Activated CD8-positive, alpha-beta T cell treated with anti-CD3 and anti-CD28 coated beads for 36 hours (primary cell): ENCODE measurements around the gene PRPF18. TPM values are rescaled to one million over a fixed set of nuclear protein-coding genes. Genes with fewer than 3 reads are reported as not detected.

Source experiments
- ATAC-seq: fragments of 200-7000 bp; cut with Tn5 transposase; one replicate; pipeline ENCODE4 v1.10.0; 2021; ENCODE audit warnings: mild to moderate bottlenecking, moderate library complexity
- CTCF ChIA-PET: fragments of 350-600 bp; sonication (Branson Sonifier 250); formaldehyde crosslinking; loops from one replicate; lab custom pipeline; 2021; ENCODE audit warnings: antibody characterized with exemption; lab: Charles Lee
- POLR2A ChIA-PET: fragments of 350-600 bp; sonication (Branson Sonifier 250); formaldehyde crosslinking; loops from one replicate; lab custom pipeline; 2021; ENCODE audit warnings: antibody characterized with exemption; lab: Charles Lee
- DNase-seq: peaks from one replicate; pipeline ENCODE4 v3.0.0-alpha.2; 2020
- H3K27ac Mint-ChIP-seq: one replicate; pipeline ENCODE4 v1.8.0; 2021; ENCODE audit warnings: mild to moderate bottlenecking, mixed read lengths
- H3K27me3 Mint-ChIP-seq: one replicate; pipeline ENCODE4 v1.8.0; 2021; ENCODE audit warnings: mixed read lengths
- H3K36me3 Mint-ChIP-seq: one replicate; pipeline ENCODE4 v1.8.0; 2021; ENCODE audit warnings: low read depth, mixed read lengths
- H3K4me1 Mint-ChIP-seq: one replicate; pipeline ENCODE4 v1.8.0; 2021; ENCODE audit warnings: low read depth, mixed read lengths
- H3K4me3 Mint-ChIP-seq: one replicate; pipeline ENCODE4 v1.8.0; 2021; ENCODE audit warnings: mild to moderate bottlenecking, moderate library complexity, mixed read lengths
- H3K9me3 Mint-ChIP-seq: one replicate; pipeline ENCODE4 v1.8.0; 2021; ENCODE audit warnings: mixed read lengths
- intact Hi-C: fragments of 100-400 bp; cut with micrococcal nuclease; formaldehyde crosslinking; loops from one replicate; pipeline ENCODE4 v1.10.0; 2022
- total RNA-seq, 2 experiments: library from RNA; stranded (reverse); gene quantifications; one replicate each; pipeline ENCODE4 v1.2.3, GENCODE V29; 2021
- TF ChIP-seq, protein P1 (sequence below): fragments of 200-600 bp; IDR thresholded peaks from one replicate; pipeline ENCODE4 v1.8.0; 2022; ENCODE audit warnings: antibody characterized with exemption, mild to moderate bottlenecking

PRPF18 gene
- total RNA-seq, 2 experiments from 2014 or later, result 17.9 to 18.4 TPM

- Mint-ChIP-seq H3K27me3 (peaks cover 3% of the 10 kb centered on the region), H3K36me3 (no peaks in the 10 kb centered on the region), H3K4me1 (peaks cover 34% of the 10 kb centered on the region), H3K9me3 (no peaks in the 10 kb centered on the region), H3K4me3 (no peak overlapping the region), H3K27ac (no peak overlapping the region)
- DNase-seq, result no peak
- ATAC-seq, result no peak
- TF ChIP-seq, protein P1, sequence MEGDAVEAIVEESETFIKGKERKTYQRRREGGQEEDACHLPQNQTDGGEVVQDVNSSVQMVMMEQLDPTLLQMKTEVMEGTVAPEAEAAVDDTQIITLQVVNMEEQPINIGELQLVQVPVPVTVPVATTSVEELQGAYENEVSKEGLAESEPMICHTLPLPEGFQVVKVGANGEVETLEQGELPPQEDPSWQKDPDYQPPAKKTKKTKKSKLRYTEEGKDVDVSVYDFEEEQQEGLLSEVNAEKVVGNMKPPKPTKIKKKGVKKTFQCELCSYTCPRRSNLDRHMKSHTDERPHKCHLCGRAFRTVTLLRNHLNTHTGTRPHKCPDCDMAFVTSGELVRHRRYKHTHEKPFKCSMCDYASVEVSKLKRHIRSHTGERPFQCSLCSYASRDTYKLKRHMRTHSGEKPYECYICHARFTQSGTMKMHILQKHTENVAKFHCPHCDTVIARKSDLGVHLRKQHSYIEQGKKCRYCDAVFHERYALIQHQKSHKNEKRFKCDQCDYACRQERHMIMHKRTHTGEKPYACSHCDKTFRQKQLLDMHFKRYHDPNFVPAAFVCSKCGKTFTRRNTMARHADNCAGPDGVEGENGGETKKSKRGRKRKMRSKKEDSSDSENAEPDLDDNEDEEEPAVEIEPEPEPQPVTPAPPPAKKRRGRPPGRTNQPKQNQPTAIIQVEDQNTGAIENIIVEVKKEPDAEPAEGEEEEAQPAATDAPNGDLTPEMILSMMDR, result no peak
- ChIA-PET POLR2A (interaction anchor here (0.9 kb wide), 1 partner anchor 239 kb away, joined by 3 read pairs; no protein-coding TSS in a partner anchor), CTCF (interaction anchor here (0.8 to 1.3 kb wide), 3 partner anchors 24 to 286 kb away, joined by 3 read pairs; no protein-coding TSS in a partner anchor)
- intact Hi-C loops, result no loop called here
Observed at GRCh38 chr10:13589316-13589715, 2.6 kb downstream of the PRPF18 start.

GRCh38 chr10:13590886-13591285, 4.1 kb downstream of the PRPF18 start:
- no peak overlapping the region for H3K27ac Mint-ChIP-seq
- ChIA-PET CTCF (no interaction called here), POLR2A (no interaction called here)
- peaks cover 36% of the 10 kb centered on the region for H3K4me1 Mint-ChIP-seq
- H3K9me3 Mint-ChIP-seq, result no peaks in the 10 kb centered on the region
- no peak for DNase-seq
- H3K4me3 Mint-ChIP-seq, result no peak overlapping the region
- TF ChIP-seq, protein P1, result no peak
- H3K27me3 Mint-ChIP-seq, result no peaks in the 10 kb centered on the region
- peaks cover 3% of the 10 kb centered on the region for H3K36me3 Mint-ChIP-seq
- intact Hi-C loops, result no loop called here
- ATAC-seq, result no peak

DNA sequence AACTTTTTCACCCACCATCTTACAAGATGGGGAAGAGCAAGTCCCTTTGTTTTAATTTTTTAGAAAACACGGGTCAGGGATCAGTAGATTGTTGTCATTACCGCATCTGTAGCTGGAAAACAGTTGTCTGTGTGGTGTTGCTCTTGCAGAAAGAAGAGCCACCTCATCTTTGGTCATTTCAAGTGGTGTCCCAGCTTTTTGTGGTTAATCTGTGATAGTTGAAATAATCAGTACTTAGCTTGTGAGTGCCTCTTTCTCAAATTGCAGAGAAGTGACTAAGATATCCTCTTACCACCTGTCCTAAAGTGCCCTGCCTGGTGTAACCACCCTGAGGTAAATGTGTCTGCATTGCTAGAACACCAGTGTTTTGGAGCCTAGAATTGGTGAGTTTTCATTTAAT, 5.5 kb downstream of the PRPF18 start:
- H3K27me3 Mint-ChIP-seq, result no peaks in the 10 kb centered on the region
- no peak overlapping the region for H3K4me3 Mint-ChIP-seq
- POLR2A ChIA-PET, result no interaction called here
- CTCF ChIA-PET, result interaction anchor here (0.9 kb wide), 1 partner anchor 21 kb away, joined by 3 read pairs; no protein-coding TSS in a partner anchor
- ATAC-seq, result no peak
- H3K4me1 Mint-ChIP-seq, result peaks cover 31% of the 10 kb centered on the region
- intact Hi-C loops, result no loop called here
- peaks cover 3% of the 10 kb centered on the region for H3K36me3 Mint-ChIP-seq
- DNase-seq, result no peak
- no peak overlapping the region for H3K27ac Mint-ChIP-seq
- no peaks in the 10 kb centered on the region for H3K9me3 Mint-ChIP-seq
- TF ChIP-seq, protein P1, result no peak

DNA sequence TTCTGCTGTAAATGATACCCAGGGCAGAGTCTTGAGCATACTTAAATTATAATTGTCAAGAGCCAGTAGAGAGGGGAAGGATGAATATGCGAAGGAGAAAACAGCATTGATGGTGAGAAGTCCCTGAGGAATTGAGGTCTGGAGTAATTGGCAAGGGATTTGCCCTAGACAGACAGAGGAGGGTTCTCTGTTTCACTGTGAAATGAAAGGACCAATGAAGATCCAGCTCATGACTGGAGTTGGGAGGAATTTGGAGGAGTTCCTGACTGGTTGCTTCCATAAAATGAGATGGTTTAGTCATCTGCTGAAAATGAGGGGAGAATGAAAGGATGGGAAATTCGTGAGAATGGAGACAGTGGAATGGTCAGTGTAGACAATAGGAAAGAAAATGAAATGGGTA, 6.8 kb downstream of the PRPF18 start:
- DNase-seq (no peak), ATAC-seq (no peak)
- CTCF ChIA-PET, result no interaction called here

DNA sequence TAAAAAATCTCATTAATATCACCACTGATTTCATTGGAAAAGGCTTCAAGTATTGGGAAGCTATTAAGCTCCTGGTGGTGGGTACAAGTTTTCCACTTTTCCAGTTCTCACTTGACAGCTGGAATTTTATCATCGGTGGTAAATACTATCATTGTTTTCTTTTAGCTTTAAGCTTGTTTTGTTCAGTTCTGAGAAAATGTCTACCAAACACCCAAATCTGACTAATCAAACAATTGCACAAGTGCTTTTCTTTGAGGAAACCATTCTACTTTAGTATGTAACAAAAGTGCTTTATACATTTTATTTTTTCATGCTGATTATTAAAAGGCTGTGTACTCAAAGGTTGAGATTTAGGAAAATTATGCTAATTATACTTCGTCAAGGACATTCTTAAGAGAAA, 7.9 kb downstream of the PRPF18 start:
- Mint-ChIP-seq H3K27ac (no peak overlapping the region), H3K9me3 (no peaks in the 10 kb centered on the region), H3K4me1 (peaks cover 16% of the 10 kb centered on the region), H3K4me3 (no peak overlapping the region), H3K36me3 (peaks cover 5% of the 10 kb centered on the region), H3K27me3 (no peaks in the 10 kb centered on the region)
- POLR2A ChIA-PET, result no interaction called here
- DNase-seq (no peak), ATAC-seq (no peak)
- TF ChIP-seq, protein P1, result no peak
- intact Hi-C loops, result no loop called here
- CTCF ChIA-PET, result no interaction called here

More for the DNA sequence above, 6.8 kb downstream of the PRPF18 start:
- Mint-ChIP-seq H3K36me3 (peaks cover 3% of the 10 kb centered on the region), H3K27me3 (no peaks in the 10 kb centered on the region), H3K4me1 (peaks cover 26% of the 10 kb centered on the region), H3K27ac (no peak overlapping the region), H3K9me3 (no peaks in the 10 kb centered on the region), H3K4me3 (no peak overlapping the region)
- intact Hi-C loops, result no loop called here
- TF ChIP-seq, protein P1, result no peak
- POLR2A ChIA-PET, result no interaction called here
